Uterus (tissue), 2 donors: Measurements from ENCODE around the gene ADAMTS4.

ENCODE experiments used
- CTCF ChIP-seq, 4 experiments: fragments of 200-600 bp in 2 of 4; fragments of 450-650 bp in 2 of 4; sonication (generic) in 2 of 4; IDR thresholded peaks; one replicate each; pipeline ENCODE4 v1.5.1; 2016 to 2019; ENCODE audit warnings: antibody characterized with exemption in 4 of 4, mild to moderate bottlenecking in 2 of 4, moderate library complexity in 1 of 4
- POLR2A ChIP-seq, 2 donors: fragments of 450-650 bp; IDR thresholded peaks; one replicate each; pipeline ENCODE4 v1.6.1; 2016; ENCODE audit warnings: antibody characterized with exemption in 2 of 2, mild to moderate bottlenecking in 1 of 2, moderate library complexity in 1 of 2

- peak in 1 of 2 donors; percentile 34 for TF ChIP-seq POLR2A (IDR thresholded peaks at IDR 0.05)
- no peak for TF ChIP-seq CTCF (IDR thresholded peaks at IDR 0.05)
Observed at GRCh38 chr1:161207173-161207572, 8.3 kb upstream of the ADAMTS4 start.
